Astrocyte of the cerebellum (primary cell): ENCODE data around the gene HCN1.
"Not testable (repeated sequence)": the region's sequence is repeated elsewhere in the genome, so short reads cannot be mapped to it uniquely, and the experiment has no call there.

Experiments
- DNase-seq: peaks from one replicate; pipeline ENCODE4 v3.0.0-alpha.2; 2011; ENCODE audit warnings: low read depth
- H3K4me3 ChIP-seq: 2 replicates; pipeline ENCODE4 v1.5.1; 2011; ENCODE audit warnings: mild to moderate bottlenecking, low read depth, low read length, moderate library complexity
- CTCF ChIP-seq: IDR thresholded peaks from 2 replicates; pipeline ENCODE4 v1.5.1; 2012; ENCODE audit warnings: low read length, low read depth, moderate library complexity, mild to moderate bottlenecking; ENCODE audit errors: missing control alignments
- in situ Hi-C: cut with HindIII; loops from 2 replicates; pipeline ENCODE4 v1.10.0; 2017; ENCODE audit warnings: low sequenced_read_pairs

HCN1 gene

DNA sequence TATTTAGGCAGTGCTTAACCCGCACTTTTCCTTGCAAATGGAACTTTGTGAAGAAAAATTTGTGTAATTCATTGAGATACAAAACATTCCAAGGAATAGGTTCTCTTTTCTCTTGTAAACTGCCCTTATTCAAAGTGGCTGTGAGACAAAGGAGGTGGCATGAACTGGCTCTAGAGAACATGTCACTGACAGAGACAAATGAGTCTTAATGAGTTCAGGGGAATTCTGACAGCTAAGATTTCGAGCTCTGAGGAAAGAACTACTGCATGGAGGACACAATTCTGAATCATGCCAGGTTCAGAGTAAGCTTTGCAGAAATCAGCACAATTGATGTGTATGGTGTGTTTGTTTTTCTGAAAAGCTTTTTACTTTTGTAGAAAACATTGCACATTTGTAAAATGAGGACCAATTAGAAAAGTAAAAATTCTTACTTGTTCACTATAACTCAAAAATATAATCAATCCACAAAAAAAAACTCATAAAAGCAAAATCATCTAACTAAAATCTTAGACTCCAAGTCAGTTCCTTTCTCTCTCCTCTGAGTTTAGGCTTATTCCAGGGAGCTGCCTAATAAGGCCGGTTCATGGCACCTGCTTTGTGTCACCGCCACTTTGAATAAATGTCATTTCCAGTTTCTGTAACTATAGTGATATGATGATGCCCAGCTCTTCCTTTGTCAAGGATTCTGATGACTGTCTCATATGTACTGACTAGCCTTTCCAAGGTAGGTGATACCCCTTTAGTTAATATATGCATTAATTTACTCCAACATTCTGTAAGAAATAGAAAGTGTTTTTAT lies 163.2 kb downstream of the HCN1 start:
- no peak for TF ChIP-seq CTCF
- in situ Hi-C loops, result no loop called here
- no peak overlapping the region for H3K4me3 ChIP-seq

GRCh38 chr5:45521067-45521466 lies 175.1 kb downstream of the HCN1 start:
- peak; percentile 39 for DNase-seq

More for the DNA sequence above, 163.2 kb downstream of the HCN1 start:
- no peak for DNase-seq

DNA sequence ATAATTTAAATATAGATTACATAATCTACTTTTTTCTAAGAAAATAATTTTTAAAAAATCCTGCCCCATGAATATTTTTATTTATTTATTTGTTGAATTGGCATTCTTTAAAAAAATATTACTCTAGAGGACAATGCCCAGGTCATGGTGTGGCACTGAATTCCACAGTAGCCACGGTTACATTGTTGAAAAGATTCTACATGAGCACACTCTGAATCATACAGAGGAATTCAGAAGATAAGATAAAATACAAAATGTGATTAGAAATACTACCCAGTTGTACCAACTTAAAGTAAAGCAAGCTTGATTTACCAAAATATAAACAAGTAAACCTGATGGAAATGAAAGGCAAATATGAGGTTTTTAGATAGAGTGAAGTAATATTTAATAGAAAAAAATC lies 183.7 kb downstream of the HCN1 start:
- DNase-seq, result no peak
- no peak overlapping the region for H3K4me3 ChIP-seq
- TF ChIP-seq CTCF, result no peak
- in situ Hi-C loops, result no loop called here

More at GRCh38 chr5:45521067-45521466, 175.1 kb downstream of the HCN1 start:
- TF ChIP-seq CTCF, result peak; percentile 64
- in situ Hi-C loops, result no loop called here
- no peak overlapping the region for H3K4me3 ChIP-seq

GRCh38 chr5:45509371-45509770 lies 186.8 kb downstream of the HCN1 start:
- no peak for DNase-seq
- H3K4me3 ChIP-seq, result no peak overlapping the region
- no peak for TF ChIP-seq CTCF
- in situ Hi-C loops, result no loop called here

DNA sequence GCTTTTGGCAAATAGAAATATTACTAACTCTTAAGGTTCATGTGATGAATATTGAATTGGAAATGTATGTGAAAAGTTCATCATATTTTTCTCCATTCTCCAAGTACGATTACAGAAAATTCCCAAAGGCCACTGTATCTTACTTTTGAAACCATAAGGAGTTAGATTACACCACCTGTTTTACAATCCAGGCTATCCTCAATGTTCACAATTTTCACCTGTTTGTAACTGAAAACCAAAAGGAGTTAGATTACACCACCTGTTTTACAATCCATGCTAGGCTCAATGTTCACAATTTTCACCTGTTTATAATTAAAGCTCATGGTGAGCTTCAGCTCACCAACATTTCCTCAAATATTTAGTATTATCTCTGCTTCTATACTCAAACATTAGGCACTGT lies 188.0 kb downstream of the HCN1 start:
- in situ Hi-C loops, result no loop called here
- H3K4me3 ChIP-seq, result no peak overlapping the region

DNA sequence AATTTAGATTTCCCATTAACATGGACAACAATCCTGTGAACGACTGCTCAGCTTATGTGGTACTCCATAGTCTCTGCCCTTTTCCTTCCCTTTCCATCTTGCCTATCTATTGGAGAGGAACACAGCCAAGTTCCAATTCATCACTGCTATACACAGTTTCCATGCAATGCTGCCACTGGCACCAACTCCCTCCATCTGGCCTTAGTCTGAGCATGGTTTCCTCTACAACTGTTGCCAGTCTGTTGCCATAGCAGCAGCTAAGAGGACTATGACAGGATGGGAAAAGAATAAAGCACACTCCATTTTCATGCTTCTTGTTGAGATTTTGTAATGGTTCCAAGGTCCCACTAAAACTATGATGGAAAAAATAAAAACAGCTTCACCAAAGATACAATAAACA lies 189.0 kb downstream of the HCN1 start:
- TF ChIP-seq CTCF, result no peak
- no peak for DNase-seq
- H3K4me3 ChIP-seq, result no peak overlapping the region
- in situ Hi-C loops, result no loop called here

More for the DNA sequence above, 188.0 kb downstream of the HCN1 start:
- DNase-seq, result no peak
- no peak for TF ChIP-seq CTCF

GRCh38 chr5:45499006-45499405 lies 197.2 kb downstream of the HCN1 start:
- H3K4me3 ChIP-seq, in situ Hi-C loops, DNase-seq: not testable (repeated sequence)
